Heart left ventricle (tissue), 16 donors: ENCODE measurements around the gene RPLP2. TPM values are rescaled to one million over a fixed set of nuclear protein-coding genes. Genes with fewer than 3 reads are reported as not detected.

Experiments
- ATAC-seq, 4 donors: fragments of 200-7000 bp; cut with Tn5 transposase; one replicate each; pipeline ENCODE4 v1.9.1; 2020 to 2022; ENCODE audit warnings: moderate library complexity in 4 of 4, mild to moderate bottlenecking in 3 of 4, moderate number of reproducible peaks in 1 of 4
- DNase-seq, 5 donors: peaks; one replicate each; pipeline ENCODE4 v3.0.0-alpha.2; 2020
- H3K27ac ChIP-seq, 12 donors: fragments of 200-600 bp; sonication (generic) in 4 of 12; one replicate each; pipeline versions ENCODE4 v1.5.0 to v1.8.0; 2016 to 2022; ENCODE audit warnings: mild to moderate bottlenecking in 2 of 12
- H3K27me3 ChIP-seq, 9 donors: fragments of 200-600 bp; sonication (generic) in 2 of 9; one replicate each; pipeline versions ENCODE4 v1.5.1 to v1.8.0; 2016 to 2022; ENCODE audit warnings: mild to moderate bottlenecking in 3 of 9
- H3K36me3 ChIP-seq, 9 donors: fragments of 200-600 bp; sonication (generic) in 2 of 9; one replicate each; pipeline versions ENCODE4 v1.5.0 to v1.8.0; 2018 to 2022; ENCODE audit warnings: mild to moderate bottlenecking in 2 of 9
- H3K4me1 ChIP-seq, 12 donors: fragments of 200-600 bp; sonication (generic) in 4 of 12; one replicate each; pipeline versions ENCODE4 v1.5.0 to v1.8.0; 2016 to 2022; ENCODE audit warnings: mild to moderate bottlenecking in 3 of 12
- H3K4me3 ChIP-seq, 12 donors: fragments of 200-600 bp; sonication (generic) in 4 of 12; one replicate each; pipeline versions ENCODE4 v1.5.0 to v1.8.0; 2017 to 2022; ENCODE audit warnings: mild to moderate bottlenecking in 9 of 12, moderate library complexity in 4 of 12
- H3K9me3 ChIP-seq, 12 donors: fragments of 200-600 bp; sonication (generic) in 4 of 12; one replicate each; pipeline versions ENCODE4 v1.5.0 to v1.8.0; 2016 to 2022; ENCODE audit warnings: mild to moderate bottlenecking in 1 of 12
- CTCF ChIP-seq, 12 donors: fragments of 200-600 bp; sonication (generic) in 4 of 12; IDR thresholded peaks; one replicate each; pipeline versions ENCODE4 v1.5.0 to v1.8.0; 2018 to 2022; ENCODE audit warnings: antibody characterized with exemption in 12 of 12, mild to moderate bottlenecking in 5 of 12
- POLR2A ChIP-seq, 2 donors: fragments of 450-650 bp; IDR thresholded peaks; one replicate each; pipeline ENCODE4 v1.6.1; 2017; ENCODE audit warnings: antibody characterized with exemption in 2 of 2, mild to moderate bottlenecking in 2 of 2, moderate library complexity in 2 of 2
- WGBS, 4 donors: extraction: QIAGEN DNeasy Blood & Tissue Kit in 2 of 4; methylation state at CpG; one replicate each; pipeline versions ENCODE4 v1.1.5 to v1.1.7; 2013 to 2018; 5-methylcytosine and 5-hydroxymethylcytosine counted together
- intact Hi-C, 10 donors: fragments of 100-400 bp; cut with DNase I; formaldehyde crosslinking; loops; one replicate each; pipeline versions ENCODE4 v1.11.1 to v1.14.2; 2022
- polyA plus RNA-seq, 2 donors: library from polyadenylated mRNA; stranded (reverse); fragments of 200-250 nt; gene quantifications; one replicate each; pipeline ENCODE4 v1.2.3, GENCODE V29; 2013
- total RNA-seq, 9 donors: library from RNA; depleted of rRNA in 2 of 9; stranded (reverse); fragments of >200 nt in 2 of 9; fragmentation: NEBNext Ultra II Directional in 3 of 9; extraction: Animal tissue kit (Norgen Biotek cat#: 25700) in 3 of 9; gene quantifications; one replicate each; pipeline versions ENCODE4 v1.1.0 to v1.2.4, GENCODE V29; 2016 to 2023
- donor health status: ischemic (EF 13 %, LVEDD 7.1; RV severe dilation, severe dysfunction).
- donor health status: healthy with polysubstance abuse.
- donor health status: DM: no; HTN: yes; CAD: no.
- donor health status: DM: no; HTN: no; CAD: no.
- donor health status: ischemic (EF 25% LVEDD 6.9; RV normal size, moderate dysfunction).
- donor health status: ischemic (EF 25% LVEDD 5.7; RV mildly dilated, moderate dysfunction).
- donor health status: healthy.
- donor health status: DM: yes; HTN: yes; CAD: no.
- donor health status: ischemic (EF 35%, LVEDD 5.7; RV mildly dilated, moderate dysfunction).
- donor health status: nonischemic (EF 11% LVEDD 7.7; RV severe dilation, severe dysfunction).
- donor health status: DM: yes; HTN: yes; CAD: no.
- donor health status: PGD.
- donor health status: ischemic (EF 29% LVEDD 5.4; RV normal size, mild dysfunction).
- donor health status: nonischemic (EF 23%, LVEDD 6.1; RV moderate dilation, normal function).

RPLP2 gene
- total and polyA plus RNA-seq, 11 donors, result 236 to 1,652 (median 969) TPM

- intact Hi-C loops, result loop anchor here in 1 of 10 donors (10.0 kb wide), 1 partner anchor 45 kb away; no protein-coding TSS in a partner anchor
- ATAC-seq (peak; percentile 60 to 82 (median 76)), DNase-seq (peak; percentile 75 to 91 (median 85))
- Histone ChIP-seq H3K36me3 (peaks cover 0 to 27% (median 18%) of the 10 kb centered on the region in 9 donors), H3K27me3 (no peaks in the 10 kb centered on the region), H3K9me3 (no peaks in the 10 kb centered on the region), H3K4me1 (peaks cover 4 to 48% (median 18%) of the 10 kb centered on the region in 12 donors), H3K4me3 (peak overlapping the region in 6 of 12 donors; percentile 2 to 39 (median 16)), H3K27ac (peak overlapping the region in 8 of 12 donors; percentile 0 to 79 (median 58))
- no peak for TF ChIP-seq CTCF (IDR thresholded peaks at IDR 0.05)
- no peak for TF ChIP-seq POLR2A (IDR thresholded peaks at IDR 0.05)
- WGBS, 4 donors, result 49 to 63% (median 54%) methylated on average over 22 to 31 of the region's 31 CpGs
These were observed 49.8 kb downstream of the RPLP2 start for GRCh38 chr11:859394-860131.

- intact Hi-C loops, result no loop called here
- DNase-seq (no peak), ATAC-seq (no peak)
- TF ChIP-seq POLR2A (IDR thresholded peaks at IDR 0.05) (no peak), CTCF (IDR thresholded peaks at IDR 0.05) (no peak)
- no peaks in the 10 kb centered on the region for H3K9me3 ChIP-seq
- H3K27me3 ChIP-seq, result no peaks in the 10 kb centered on the region
- H3K4me3 ChIP-seq, result peak overlapping the region in 2 of 12 donors; percentile 5 to 31
- H3K27ac ChIP-seq, result peak overlapping the region in 8 of 12 donors; percentile 0 to 79 (median 58)
- 83 to 88% (median 87%) methylated on average over 9 to 21 of the region's 21 CpGs for WGBS, 4 donors
- peaks cover 4 to 42% (median 18%) of the 10 kb centered on the region in 12 donors for H3K4me1 ChIP-seq
- peaks cover 0 to 32% (median 26%) of the 10 kb centered on the region in 9 donors for H3K36me3 ChIP-seq
These were observed 50.7 kb downstream of the RPLP2 start for GRCh38 chr11:860234-861104.

GRCh38 chr11:861105-861479, 51.3 kb downstream of the RPLP2 start:
- H3K36me3 ChIP-seq, result peaks cover 0 to 36% (median 31%) of the 10 kb centered on the region in 9 donors
- WGBS, 4 donors, result 93 to 96% (median 94%) methylated on average over 14 of the region's 14 CpGs
- H3K27ac ChIP-seq, result no peak overlapping the region
- H3K9me3 ChIP-seq, result no peaks in the 10 kb centered on the region
- TF ChIP-seq CTCF (IDR thresholded peaks at IDR 0.05), result no peak
- TF ChIP-seq POLR2A (IDR thresholded peaks at IDR 0.05), result no peak
- H3K4me3 ChIP-seq, result no peak overlapping the region
- no peaks in the 10 kb centered on the region for H3K27me3 ChIP-seq
- intact Hi-C loops, result no loop called here
- ATAC-seq (no peak), DNase-seq (no peak)
- H3K4me1 ChIP-seq, result peaks cover 4 to 36% (median 18%) of the 10 kb centered on the region in 12 donors
